ENCODE measurements around the gene CYP2A7.
"Not testable (repeated sequence)": the region's sequence is repeated elsewhere in the genome, so short reads cannot be mapped to it uniquely, and the experiment has no call there.

Gene CYP2A7

DNA sequence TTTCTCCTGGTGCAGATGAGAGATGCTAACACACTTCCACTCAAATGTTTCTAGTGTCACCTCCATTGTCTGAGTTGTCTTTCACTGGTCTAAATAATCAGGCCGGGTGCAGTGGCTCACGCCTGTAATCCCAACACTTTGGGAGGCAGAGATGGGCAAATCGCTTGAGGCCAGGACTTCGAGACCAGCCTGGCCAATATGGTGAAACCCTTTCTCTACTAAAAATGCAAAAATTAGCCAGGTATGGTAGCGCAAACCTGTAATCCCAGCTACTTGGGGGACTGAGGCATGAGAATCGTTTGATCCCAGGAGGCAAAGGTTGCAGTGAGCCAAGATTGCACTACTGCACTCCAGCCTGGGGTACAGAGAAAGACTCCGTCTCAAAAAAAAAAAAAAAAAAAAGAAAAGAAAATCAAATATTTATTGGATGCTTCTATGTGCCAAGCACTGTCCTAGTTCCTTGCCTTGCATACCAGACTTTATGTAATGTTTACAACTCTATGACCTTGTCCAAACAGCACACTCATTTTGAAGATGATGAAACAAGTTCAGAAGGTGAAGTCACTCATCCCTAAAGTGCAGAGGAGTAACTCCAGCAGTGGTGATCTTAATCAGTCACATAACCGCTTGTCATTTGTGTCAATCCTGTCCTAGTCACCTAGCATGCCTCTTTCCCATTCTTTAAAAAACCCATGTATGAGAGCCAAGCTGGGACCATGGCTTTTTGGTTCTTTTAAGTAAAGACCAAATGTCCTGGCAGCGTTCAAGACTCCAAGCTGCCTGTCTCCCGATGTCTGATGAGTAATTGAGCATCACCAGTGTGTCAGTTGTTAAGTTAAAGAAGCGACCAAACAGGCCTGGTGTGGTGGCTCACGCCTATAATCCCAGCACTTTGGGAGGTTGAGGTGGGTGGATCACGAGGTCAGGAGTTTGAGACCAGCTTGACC lies 15.1 kb upstream of the CYP2A7 start:
- peak; percentile 30 for DNase-seq (ENCODE audit: low spot score)

DNA sequence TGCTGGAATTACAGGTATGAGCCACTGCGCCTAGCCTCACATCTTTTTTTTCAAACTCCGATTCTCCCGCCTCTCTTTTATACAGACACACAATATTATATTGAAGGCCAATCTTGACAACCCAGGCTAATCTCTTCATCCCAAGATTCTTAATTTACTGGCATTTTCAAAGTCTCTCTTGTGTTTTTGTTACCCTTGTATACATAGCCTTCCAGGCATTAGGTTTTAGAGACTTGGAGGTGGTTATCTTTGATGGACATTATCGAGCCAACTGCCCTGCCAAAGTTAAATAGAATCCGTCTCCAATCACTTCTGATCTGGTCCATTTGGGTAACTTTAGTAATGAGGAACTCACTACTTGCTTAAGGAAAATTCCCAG lies 14.4 kb upstream of the CYP2A7 start:
- no peak for DNase-seq (ENCODE audit: low spot score)

DNA sequence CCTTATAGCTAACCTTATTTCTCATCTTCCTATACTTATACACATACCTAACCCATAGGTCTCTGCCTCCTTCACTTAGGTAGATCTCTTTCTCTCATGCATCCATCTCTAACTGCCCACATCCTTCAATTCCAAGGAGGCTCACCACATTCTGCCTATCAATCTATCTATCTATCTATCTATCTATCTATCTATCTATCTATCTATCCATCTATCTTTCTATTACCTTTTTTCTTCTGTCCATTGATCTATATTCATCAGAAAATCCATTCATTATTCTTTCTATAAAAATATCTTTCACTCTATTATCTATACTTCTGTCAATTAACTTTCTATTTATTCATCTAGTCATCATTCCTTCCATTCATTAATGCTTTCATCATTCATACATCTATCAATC lies 11.1 kb upstream of the CYP2A7 start:
- no peak for DNase-seq (ENCODE audit: low spot score)

DNA sequence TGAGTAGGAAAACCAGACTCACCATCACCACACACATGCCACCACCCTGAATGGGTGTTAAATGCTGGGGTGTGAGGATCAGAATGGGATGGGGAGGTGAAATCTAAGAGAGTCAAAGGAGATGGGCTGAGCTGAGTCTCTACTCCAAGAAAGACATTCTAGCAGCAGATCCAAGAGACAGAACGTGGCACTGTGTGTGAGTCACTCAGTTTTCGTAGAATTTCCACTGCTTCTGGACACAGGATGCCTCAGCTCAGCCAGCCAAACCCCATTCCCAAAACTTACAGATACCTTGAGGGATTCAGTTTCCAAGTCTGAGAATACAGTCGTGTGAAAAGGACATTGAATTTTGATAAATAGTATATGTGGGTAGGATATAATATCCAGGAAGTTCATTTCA lies 7.3 kb upstream of the CYP2A7 start:
- DNase-seq (ENCODE audit: low spot score): no peak

DNA sequence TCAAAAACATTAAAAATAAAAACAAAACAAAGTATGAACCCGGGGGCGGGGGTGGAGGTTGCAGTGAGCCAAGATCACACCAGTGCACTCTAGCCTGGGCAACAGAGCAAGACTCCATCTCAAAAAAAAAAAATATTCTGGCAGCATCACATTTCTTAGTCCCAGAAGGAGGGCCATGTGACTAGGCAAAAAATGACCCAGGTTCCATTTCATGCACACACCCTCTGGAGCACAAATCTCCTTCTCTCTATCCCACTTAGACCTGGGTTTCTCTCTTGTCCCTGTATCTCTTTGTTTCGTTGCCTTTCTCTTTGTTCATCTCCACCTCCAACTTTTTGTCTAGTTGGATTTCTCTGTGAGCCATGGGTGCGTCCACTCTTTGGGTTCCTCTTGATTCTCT lies 6.2 kb upstream of the CYP2A7 start:
- no peak for DNase-seq (ENCODE audit: low spot score)

DNA sequence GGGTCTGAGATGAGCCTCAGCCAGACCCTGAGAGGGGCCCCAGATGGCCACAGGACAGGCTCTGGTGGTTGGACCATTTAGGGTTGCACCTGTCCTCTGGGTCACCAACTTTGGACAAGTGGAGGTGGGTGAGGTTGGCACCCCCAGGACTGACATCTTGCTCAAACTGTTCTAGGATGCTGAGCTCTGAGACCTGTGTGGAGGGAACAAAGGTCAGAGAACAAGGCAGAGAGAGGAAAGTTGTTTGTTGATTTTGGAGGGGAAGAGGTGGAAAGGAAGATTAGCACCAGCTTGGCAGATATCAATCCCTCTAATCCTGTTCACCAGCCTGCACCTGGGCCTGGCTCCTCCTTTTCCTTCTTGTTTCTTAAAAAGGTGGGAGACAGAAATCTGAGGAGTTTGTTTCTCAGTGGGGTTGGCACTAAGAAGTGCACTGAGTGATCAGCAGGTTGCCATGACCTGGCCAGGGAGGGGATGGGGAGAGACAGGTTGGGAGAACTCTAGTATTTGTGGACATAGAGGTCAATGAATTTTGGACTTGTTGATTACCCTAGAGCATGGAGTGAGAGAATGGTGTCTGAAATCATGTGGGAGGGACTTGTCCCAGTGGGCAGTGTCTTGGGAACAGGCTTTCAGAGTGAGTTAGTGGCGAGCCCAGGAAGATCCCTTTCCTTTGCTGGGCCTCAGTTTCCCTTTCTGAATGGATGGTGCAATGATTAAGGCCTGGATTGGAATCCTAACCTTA lies 2.3 kb upstream of the CYP2A7 start:
- not testable (repeated sequence) for DNase-seq (ENCODE audit: low spot score)

DNA sequence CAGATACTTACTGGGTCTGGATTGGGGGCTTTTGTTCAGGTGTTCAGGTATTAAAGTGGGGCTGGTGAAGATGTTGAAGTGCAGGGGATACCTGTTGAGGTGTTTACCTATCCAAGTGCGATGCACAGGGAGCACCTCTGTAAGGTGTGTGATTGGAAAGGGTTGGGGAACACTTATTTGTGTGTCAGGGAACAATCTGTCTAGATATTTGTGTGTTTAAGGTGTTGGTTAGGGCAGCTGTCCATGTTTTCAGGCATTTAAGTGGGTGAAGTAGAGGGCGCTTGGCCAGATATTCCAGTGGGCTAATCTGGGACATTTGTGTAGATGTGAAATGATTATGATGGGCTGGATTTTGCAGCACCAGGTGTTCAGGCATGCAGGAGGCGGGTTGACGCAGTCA lies 2.7 kb downstream of the CYP2A7 start:
- not testable (repeated sequence) for DNase-seq (ENCODE audit: low spot score)

DNA sequence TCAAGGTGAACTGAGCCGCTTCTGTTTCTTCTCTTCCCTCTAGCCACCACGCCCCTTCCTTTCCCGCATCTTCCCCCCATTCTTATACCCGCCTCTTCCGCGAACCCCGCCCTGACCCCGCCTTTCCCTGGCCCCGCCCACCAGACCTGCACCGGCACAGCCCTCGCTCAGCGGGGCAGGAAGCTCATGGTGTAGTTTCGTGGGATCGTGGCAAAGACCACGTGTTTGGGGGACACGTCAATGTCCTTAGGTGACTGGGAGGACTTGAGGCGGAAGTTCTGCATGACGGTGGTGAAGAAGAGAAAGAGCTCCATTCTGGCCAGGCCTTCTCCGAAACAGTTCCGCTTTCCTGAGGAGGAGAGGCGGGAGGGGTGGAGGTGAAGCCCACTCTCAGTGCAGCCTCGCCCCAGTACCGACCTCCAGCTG lies 6.5 kb downstream of the CYP2A7 start:
- not testable (repeated sequence) for DNase-seq (ENCODE audit: low spot score)

DNA sequence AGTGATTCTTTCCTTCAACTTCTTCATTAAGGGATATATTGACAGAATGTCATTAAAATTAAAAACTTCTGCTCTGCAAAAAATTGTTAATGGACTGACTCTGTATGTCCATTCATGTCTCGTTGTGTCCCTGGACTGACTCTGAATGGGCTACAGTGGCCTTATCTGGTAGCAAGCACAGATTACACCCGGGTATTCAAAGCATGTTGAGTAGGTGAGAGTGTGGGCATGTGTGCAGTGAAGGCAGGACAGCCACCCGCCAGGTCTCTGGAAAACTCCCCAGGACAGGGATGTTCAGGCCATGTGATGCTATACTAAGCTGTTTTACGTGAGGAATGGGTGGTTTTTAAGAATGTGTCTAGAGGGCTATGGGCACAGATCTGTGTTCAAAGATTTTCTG lies 7.2 kb downstream of the CYP2A7 start:
- DNase-seq (ENCODE audit: low spot score): not testable (repeated sequence)

DNA sequence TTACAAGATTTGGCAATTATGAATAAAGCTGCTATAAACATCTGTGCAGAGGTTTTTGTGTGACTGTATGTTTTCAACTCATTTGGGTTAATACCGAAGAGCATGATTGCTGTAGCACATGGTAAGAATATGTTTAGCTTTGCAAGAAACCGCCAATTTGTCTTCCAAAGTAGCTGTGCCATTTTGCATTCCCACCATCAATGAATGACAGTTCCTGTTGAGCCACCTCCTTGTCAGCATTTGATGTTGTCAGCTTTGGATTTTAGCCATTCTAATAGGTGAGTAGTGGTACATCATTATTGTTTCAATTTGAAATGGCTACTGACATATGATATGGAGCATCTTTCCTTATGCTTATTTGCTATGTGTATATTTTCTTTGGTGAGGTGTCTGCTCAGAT lies 8.2 kb downstream of the CYP2A7 start:
- DNase-seq (ENCODE audit: low spot score): not testable (repeated sequence)

DNA sequence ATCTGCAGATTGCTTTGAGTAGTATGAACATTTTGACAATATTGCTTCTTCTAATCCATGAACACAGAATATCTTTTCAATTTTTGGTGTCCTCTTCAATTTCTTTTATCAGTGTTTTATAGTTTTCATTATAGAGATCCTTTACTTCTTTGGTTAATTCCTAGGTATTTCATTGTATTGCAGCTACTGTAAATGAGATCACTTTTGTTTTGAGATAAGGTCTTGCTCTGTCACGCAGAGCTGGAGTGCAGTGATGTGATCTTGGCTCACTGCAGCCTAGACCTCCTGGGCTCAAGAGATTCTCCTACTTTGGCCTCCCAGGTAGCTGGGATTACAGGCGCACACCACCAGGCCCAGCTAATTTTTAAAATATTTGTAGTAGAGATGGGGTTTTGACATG lies 9.8 kb downstream of the CYP2A7 start:
- DNase-seq (ENCODE audit: low spot score): no peak

DNA sequence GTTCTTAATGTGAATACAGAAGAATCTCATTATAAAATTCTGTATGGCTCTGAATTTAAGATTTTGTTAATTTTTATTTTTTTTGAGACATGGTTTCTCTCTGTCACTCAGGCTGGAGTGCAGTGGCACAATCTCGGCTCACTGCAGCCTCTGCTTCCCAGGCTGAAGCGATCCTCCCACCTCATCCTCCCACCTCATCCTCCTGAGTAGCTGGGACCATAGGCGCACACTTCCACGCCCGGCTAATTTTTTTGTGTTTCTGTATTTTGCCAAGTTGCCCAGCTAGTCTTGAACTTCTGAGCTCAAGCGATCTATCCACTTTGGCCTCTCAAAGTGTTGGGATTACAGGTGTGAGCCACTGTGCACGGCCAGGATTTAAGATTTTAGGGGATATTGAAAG lies 14.3 kb downstream of the CYP2A7 start:
- no peak for DNase-seq (ENCODE audit: low spot score)

DNA sequence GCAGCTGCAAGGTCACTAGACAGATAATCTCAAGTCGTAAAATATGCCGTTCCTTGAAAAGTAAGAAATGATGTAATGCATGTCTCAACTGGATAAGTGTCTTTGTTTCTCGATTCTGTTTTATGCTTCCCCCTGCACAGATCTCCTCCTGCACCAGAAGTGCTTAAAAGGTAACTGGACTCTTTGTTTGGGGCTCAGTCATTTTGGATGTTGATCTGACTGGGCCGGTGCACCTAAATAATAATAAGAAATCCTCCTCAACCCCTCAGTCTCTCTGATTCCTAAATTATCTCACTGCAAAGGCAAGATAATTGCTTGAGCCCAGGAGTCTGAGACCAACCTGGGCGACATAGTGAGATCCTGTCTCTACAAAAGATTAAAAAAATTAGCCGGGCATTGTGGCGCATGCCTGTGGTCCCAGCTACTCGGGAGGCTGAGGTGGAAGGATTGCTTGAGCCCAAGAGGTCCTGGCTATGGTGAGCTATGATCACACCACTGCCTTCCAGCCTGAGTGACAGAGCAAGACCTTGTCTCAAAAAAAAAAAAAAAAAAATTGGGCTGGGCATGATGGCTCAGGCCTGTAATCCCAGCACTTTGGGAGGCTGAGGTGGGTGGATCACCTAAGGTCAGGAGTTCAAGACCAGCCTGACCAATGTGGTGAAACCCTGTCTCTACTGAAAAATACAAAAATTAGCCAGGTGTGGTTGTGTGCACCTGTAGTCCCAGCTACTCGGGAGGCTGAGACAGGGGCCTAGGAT lies 17.1 kb downstream of the CYP2A7 start:
- not testable (repeated sequence) for DNase-seq (ENCODE audit: low spot score)

DNA sequence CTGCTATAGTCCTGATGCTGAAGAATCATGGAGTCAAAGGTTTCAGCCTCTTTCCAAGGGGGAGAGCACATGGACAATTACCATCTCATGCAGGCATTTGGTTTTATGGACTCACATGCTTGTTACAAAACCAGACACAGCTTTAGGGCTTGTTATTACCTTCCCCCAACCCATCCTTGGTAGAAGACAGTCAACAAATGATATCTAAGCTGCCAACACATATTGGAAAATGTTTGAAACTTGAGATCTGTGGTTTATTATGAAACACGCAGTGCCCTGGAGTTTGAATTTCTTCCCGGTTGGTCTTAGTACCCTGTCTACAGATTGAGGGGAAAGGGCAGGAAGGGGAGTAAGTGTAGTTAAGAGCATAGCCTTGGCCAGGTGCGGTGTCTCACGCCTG lies 19.2 kb downstream of the CYP2A7 start:
- no peak for DNase-seq (ENCODE audit: low spot score)

DNA sequence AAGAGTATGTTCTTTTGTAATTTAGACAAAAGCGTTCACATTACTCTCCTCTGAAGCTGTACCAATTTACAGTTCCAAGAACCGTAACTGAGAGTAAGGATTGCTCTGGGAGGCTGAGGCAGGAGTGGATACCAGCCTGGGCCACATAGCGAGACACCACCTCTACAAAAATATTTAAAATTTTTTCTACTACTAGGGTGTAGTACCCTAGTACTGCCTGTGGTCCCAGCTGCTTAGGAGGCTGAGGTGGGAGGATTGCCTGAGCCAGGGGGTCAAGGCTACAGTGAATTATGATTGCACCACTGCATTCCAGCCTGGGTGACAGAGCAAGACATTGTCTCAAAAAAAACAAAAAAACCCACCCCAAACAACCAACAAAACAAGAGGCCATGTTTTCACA lies 19.7 kb downstream of the CYP2A7 start:
- no peak for DNase-seq (ENCODE audit: low spot score)

DNA sequence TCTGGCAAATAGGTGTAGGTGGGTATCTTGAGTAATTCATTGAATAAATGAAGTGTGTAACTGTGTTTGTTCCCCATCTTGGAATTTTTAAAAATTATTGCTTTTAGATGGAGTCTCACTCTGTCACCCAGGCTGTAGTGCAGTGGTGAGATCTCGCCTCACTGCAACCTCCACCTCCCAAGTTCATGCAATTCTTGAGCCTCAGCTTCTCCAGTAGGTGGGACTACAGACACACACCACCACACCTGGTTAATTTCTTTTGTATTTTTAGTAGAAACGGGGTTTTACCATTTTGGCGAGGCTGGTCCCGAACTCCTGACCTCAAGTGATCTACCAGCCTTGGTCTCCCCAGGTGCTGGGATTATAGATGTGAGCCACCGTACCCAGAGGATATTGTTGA lies 23.9 kb downstream of the CYP2A7 start:
- no peak for DNase-seq (ENCODE audit: low spot score)

DNA sequence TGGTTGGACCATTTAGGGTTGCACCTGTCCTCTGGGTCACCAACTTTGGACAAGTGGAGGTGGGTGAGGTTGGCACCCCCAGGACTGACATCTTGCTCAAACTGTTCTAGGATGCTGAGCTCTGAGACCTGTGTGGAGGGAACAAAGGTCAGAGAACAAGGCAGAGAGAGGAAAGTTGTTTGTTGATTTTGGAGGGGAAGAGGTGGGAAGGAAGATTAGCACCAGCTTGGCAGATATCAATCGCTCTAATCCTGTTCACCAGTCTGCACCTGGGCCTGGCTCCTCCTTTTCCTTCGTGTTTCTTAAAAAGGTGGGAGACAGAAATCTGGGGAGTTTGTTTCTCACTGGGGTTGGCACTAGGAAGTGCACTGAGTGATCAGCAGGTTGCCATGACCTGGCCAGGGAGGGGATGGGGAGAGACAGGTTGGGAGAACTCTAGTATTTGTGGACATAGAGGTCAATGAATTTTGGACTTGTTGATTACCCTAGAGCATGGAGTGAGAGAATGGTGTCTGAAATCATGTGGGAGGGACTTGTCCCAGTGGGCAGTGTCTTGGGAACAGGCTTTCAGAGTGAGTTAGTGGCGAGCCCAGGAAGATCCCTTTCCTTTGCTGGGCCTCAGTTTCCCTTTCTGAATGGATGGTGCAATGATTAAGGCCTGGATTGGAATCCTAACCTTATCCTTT lies 29.4 kb downstream of the CYP2A7 start:
- not testable (repeated sequence) for DNase-seq (ENCODE audit: low spot score)

DNA sequence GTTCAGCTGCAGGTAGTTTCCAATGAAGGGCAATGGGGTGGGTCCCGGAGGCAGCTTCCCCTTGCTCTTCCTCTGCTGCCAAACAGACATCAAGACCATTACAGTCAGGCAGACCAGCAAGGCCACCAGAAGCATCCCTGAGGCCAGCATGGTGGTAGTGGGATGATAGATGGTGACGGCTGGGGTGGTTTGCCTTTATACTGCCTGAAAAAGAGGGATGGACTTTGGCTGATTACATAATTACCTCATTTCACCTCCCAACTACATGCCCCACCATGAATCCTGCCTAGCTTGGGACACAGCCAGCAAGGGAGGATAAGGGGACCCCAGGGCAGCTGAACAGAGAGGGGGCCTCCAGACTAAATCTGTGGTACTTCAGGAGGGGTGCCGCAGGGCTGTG lies 31.8 kb downstream of the CYP2A7 start, which contains the start of gene CYP2A6:
TSS of gene CYP2A6 (minus strand) at position 171 of the 400 bp plus-strand sequence. CDS start at position 150, 21 bp downstream.
- DNase-seq (ENCODE audit: low spot score): not testable (repeated sequence)

DNA sequence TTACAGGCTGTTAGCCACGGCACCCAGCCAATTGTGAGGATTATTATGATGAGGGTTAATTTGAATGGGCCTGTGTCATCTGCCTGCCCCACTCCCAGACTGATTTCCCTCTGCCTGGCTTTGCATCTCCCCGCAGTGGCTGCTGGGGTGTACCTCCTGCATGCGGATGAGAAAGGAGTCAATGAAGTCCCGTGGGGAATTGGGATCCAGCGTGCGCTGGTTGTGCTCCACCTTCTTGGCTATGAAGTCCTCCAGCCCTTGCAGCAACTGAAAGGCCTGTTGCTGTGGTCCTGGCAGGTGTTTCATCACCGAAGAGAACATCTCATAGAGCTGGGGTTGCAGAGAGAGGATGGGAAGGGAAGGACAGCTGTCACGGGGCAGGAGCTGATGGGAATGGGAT lies 35.3 kb downstream of the CYP2A7 start:
- not testable (repeated sequence) for DNase-seq (ENCODE audit: low spot score)

DNA sequence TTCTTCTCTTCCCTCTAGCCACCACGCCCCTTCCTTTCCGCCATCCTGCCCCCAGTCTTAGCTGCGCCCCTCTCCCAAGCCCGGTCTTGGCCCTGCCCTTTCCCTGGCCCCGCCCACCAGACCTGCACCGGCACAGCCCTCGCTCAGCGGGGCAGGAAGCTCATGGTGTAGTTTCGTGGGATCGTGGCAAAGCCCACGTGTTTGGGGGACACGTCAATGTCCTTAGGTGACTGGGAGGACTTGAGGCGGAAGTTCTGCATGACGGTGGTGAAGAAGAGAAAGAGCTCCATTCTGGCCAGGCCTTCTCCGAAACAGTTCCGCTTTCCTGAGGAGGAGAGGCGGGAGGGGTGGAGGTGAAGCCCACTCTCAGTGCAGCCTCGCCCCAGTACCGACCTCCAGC lies 38.4 kb downstream of the CYP2A7 start:
- DNase-seq (ENCODE audit: low spot score): not testable (repeated sequence)

DNA sequence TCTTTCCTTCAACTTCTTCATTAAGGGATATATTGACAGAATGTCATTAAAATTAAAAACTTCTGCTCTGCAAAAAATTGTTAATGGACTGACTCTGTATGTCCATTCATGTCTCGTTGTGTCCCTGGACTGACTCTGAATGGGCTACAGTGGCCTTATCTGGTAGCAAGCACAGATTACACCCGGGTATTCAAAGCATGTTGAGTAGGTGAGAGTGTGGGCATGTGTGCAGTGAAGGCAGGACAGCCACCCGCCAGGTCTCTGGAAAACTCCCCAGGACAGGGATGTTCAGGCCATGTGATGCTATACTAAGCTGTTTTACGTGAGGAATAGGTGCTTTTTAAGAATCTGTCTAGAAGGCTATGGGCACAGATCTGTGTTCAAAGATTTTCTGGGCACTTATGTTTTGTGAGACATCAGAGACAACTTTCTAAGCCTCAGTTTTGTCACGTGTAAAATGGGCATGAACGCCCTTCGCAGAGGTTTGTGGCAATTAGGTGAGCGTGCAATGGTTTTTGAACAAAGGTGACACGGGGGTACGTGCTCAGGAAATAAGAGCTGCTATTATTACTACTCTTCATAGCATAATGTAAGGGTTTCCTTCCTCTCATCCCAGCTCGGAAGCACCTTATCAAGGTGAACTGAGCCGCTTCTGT lies 38.9 kb downstream of the CYP2A7 start:
- DNase-seq (ENCODE audit: low spot score): not testable (repeated sequence)

Data from LoVo (cell line).